Measurements from ENCODE around the gene EEF1E1. TPM values are rescaled to one million over a fixed set of nuclear protein-coding genes. Genes with fewer than 3 reads are reported as not detected.

Gene EEF1E1
- total and polyA plus RNA-seq, 2 donors from 2014 or later: 35.4 to 59.3 TPM

DNA sequence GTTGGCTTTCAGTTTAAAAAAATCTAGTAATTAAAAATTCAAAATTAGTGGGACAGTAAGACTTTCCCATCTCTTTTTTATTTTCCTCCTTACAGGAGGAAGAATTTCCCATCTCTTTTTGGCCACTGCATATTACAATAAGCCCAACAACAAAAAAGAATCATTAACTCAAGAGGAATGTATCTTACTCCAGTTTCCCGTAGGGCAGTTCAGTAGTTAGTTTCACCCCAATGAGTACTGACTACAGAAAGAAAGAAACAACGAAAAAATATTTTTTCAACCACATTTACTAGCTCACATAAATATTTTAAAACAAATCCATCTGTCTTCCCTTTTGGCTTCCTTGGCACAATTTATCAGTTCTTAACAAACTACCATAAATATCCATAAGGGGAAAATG, 23.2 kb downstream of the EEF1E1 start:
- H3K27me3 ChIP-seq (ENCODE audit: control insufficient read depth, insufficient read depth, low read length): no peaks in the 10 kb centered on the region
- TF ChIP-seq, protein P1, sequence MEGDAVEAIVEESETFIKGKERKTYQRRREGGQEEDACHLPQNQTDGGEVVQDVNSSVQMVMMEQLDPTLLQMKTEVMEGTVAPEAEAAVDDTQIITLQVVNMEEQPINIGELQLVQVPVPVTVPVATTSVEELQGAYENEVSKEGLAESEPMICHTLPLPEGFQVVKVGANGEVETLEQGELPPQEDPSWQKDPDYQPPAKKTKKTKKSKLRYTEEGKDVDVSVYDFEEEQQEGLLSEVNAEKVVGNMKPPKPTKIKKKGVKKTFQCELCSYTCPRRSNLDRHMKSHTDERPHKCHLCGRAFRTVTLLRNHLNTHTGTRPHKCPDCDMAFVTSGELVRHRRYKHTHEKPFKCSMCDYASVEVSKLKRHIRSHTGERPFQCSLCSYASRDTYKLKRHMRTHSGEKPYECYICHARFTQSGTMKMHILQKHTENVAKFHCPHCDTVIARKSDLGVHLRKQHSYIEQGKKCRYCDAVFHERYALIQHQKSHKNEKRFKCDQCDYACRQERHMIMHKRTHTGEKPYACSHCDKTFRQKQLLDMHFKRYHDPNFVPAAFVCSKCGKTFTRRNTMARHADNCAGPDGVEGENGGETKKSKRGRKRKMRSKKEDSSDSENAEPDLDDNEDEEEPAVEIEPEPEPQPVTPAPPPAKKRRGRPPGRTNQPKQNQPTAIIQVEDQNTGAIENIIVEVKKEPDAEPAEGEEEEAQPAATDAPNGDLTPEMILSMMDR (IDR thresholded peaks at IDR 0.05; ENCODE audit: borderline replicate concordance, extremely low read depth, insufficient read depth): no peak
- H3K36me3 ChIP-seq (ENCODE audit: control insufficient read depth in 2 of 3, insufficient read depth in 3 of 3, low read length in 3 of 3): no peaks in the 10 kb centered on the region
- no peaks in the 10 kb centered on the region for H3K9me3 ChIP-seq (ENCODE audit: control insufficient read depth in 2 of 3, insufficient read depth in 1 of 3, low read length in 3 of 3)
- DNase-seq (peak in 2 of 5 donors; percentile 70 to 82), FAIRE-seq (peak; percentile 82)
- H3K4me3 ChIP-seq (ENCODE audit: low read length in 3 of 3): peak overlapping the region in 2 of 3 donors; percentile 4 to 18
- peak overlapping the region; percentile 52 to 84 for H3K27ac ChIP-seq (ENCODE audit: low read depth in 2 of 2, low read length in 2 of 2)
- peak overlapping the region in 1 of 3 donors; percentile 2 for H3K9ac ChIP-seq (ENCODE audit: low read length in 3 of 3)
- peaks cover 0 to 32% (median 14%) of the 10 kb centered on the region in 3 donors for H3K4me1 ChIP-seq (ENCODE audit: control insufficient read depth in 2 of 3, insufficient read depth in 2 of 3, low read depth in 1 of 3, low read length in 3 of 3)
- intact Hi-C loops (cut with DNase I): no loop called here

DNA sequence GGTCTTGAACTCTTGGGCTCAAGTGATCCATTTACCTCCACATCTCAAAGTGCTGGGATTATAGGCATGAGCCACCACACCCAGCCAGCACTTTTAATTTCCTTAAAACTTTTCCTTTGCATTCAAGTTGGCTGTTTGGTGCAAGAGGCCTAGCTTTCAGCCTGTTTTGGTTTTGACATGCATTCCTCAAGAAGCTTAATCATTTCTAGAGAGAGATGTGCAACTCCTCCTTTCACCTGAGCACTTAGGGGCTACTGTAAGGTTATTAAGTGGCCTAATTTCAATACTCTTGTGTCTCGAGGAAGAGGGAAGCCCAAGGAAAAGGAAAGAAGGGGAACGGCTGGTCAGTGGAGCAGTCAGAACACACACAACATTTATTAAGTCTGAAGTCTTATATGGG, 24.4 kb downstream of the EEF1E1 start:
- Histone ChIP-seq H3K27ac (ENCODE audit: low read depth in 2 of 2, low read length in 2 of 2) (peak overlapping the region; percentile 56 to 69), H3K4me3 (ENCODE audit: low read length in 3 of 3) (no peak overlapping the region), H3K4me1 (ENCODE audit: control insufficient read depth in 2 of 3, insufficient read depth in 2 of 3, low read depth in 1 of 3, low read length in 3 of 3) (peaks cover 0 to 25% (median 12%) of the 10 kb centered on the region in 3 donors), H3K27me3 (ENCODE audit: control insufficient read depth, insufficient read depth, low read length) (no peaks in the 10 kb centered on the region), H3K9me3 (ENCODE audit: control insufficient read depth in 2 of 3, insufficient read depth in 1 of 3, low read length in 3 of 3) (no peaks in the 10 kb centered on the region), H3K9ac (ENCODE audit: low read length in 3 of 3) (no peak overlapping the region), H3K36me3 (ENCODE audit: control insufficient read depth in 2 of 3, insufficient read depth in 3 of 3, low read length in 3 of 3) (no peaks in the 10 kb centered on the region)
- TF ChIP-seq, protein P1 (IDR thresholded peaks at IDR 0.05; ENCODE audit: borderline replicate concordance, extremely low read depth, insufficient read depth): no peak
- intact Hi-C loops (cut with DNase I): no loop called here
- no peak for FAIRE-seq
- no peak for DNase-seq

DNA sequence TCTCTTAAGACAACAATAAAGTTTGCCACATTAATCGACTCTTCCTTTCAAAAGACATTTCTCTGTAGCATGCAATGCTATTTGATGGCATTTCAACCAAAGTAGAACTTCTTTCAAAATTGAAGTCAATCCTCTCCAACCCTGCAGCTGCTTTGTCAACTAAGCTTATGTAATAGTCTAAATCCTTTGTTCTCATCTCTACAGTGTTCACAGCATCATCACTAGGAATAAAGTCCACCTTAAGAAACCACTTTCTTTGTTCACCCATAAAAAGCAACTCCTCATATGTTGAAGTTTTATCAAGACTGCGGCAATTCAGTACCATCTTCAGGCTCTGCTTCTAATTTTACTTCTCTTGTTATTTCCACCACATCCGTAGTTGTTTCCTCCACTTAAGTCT, 26.6 kb downstream of the EEF1E1 start:
- Histone ChIP-seq H3K4me3 (ENCODE audit: low read length in 3 of 3) (no peak overlapping the region), H3K4me1 (ENCODE audit: control insufficient read depth in 2 of 3, insufficient read depth in 2 of 3, low read depth in 1 of 3, low read length in 3 of 3) (peaks cover 0 to 20% (median 6%) of the 10 kb centered on the region in 3 donors), H3K27ac (ENCODE audit: low read depth in 2 of 2, low read length in 2 of 2) (no peak overlapping the region), H3K9me3 (ENCODE audit: control insufficient read depth in 2 of 3, insufficient read depth in 1 of 3, low read length in 3 of 3) (no peaks in the 10 kb centered on the region), H3K9ac (ENCODE audit: low read length in 3 of 3) (no peak overlapping the region), H3K27me3 (ENCODE audit: control insufficient read depth, insufficient read depth, low read length) (no peaks in the 10 kb centered on the region), H3K36me3 (ENCODE audit: control insufficient read depth in 2 of 3, insufficient read depth in 3 of 3, low read length in 3 of 3) (no peaks in the 10 kb centered on the region)
- DNase-seq (no peak), FAIRE-seq (no peak)
- TF ChIP-seq, protein P1 (IDR thresholded peaks at IDR 0.05; ENCODE audit: borderline replicate concordance, extremely low read depth, insufficient read depth): no peak
- intact Hi-C loops (cut with DNase I): no loop called here

DNA sequence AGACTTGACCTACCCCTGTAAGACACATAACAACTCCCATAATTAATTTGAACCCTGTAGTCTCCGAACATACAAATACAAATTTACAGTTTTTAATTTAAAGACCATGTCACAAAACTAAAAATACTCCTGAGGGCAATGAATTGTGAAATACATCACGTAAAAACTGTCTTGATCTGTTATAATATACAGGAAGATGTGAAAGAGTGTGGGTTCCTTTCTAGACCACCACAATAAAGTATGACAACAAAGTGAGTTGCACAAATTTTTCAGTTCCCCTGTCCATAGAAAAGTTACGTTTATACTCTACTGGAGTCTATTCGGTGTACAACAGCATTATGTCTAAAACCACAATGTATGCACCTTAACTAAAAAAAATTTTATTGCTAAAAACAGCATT, 27.2 kb downstream of the EEF1E1 start:
- FAIRE-seq: no peak
- no peaks in the 10 kb centered on the region for H3K27me3 ChIP-seq (ENCODE audit: control insufficient read depth, insufficient read depth, low read length)
- no peak overlapping the region for H3K27ac ChIP-seq (ENCODE audit: low read depth in 2 of 2, low read length in 2 of 2)
- H3K9ac ChIP-seq (ENCODE audit: low read length in 3 of 3): no peak overlapping the region
- TF ChIP-seq, protein P1 (IDR thresholded peaks at IDR 0.05; ENCODE audit: borderline replicate concordance, extremely low read depth, insufficient read depth): no peak
- H3K4me3 ChIP-seq (ENCODE audit: low read length in 3 of 3): no peak overlapping the region
- no peak for DNase-seq
- H3K4me1 ChIP-seq (ENCODE audit: control insufficient read depth in 2 of 3, insufficient read depth in 2 of 3, low read depth in 1 of 3, low read length in 3 of 3): peaks cover 0 to 14% (median 5%) of the 10 kb centered on the region in 3 donors
- no peaks in the 10 kb centered on the region for H3K36me3 ChIP-seq (ENCODE audit: control insufficient read depth in 2 of 3, insufficient read depth in 3 of 3, low read length in 3 of 3)
- H3K9me3 ChIP-seq (ENCODE audit: control insufficient read depth in 2 of 3, insufficient read depth in 1 of 3, low read length in 3 of 3): no peaks in the 10 kb centered on the region
- intact Hi-C loops (cut with DNase I): no loop called here
